K562 (cell line): ENCODE measurements around the gene SH3BP5L. TPM values are rescaled to one million over a fixed set of nuclear protein-coding genes. Genes with fewer than 3 reads are reported as not detected.
A peak's percentile ranks its signal among the peaks of the same experiment; 100 is the strongest.

ENCODE experiments used
- ARID1B ChIP-seq: fragments of 450-650 bp; IDR thresholded peaks from 2 replicates; pipeline ENCODE4 v1.6.1; 2016; ENCODE audit warnings: antibody characterized with exemption, mild to moderate bottlenecking, inconsistent platforms
- ATF2 ChIP-seq: sonication (generic); formaldehyde crosslinking; IDR thresholded peaks from 2 replicates; pipeline ENCODE4 v1.8.1; 2022; ENCODE audit warnings: missing genetic modification reagents
- FOXA3 ChIP-seq, 2 experiments: fragments of 450-650 bp in 1 of 2; sonication (generic) in 1 of 2; formaldehyde crosslinking; IDR thresholded peaks in 1 of 2; conservative IDR thresholded peaks in 1 of 2; 2 replicates each; pipeline versions ENCODE4 v1.4.0 to v1.8.0; 2020 to 2022; ENCODE audit warnings: mild to moderate bottlenecking in 2 of 2, missing genetic modification reagents in 1 of 2
- GTF2E2 ChIP-seq: fragments of 200-800 bp; sonication (Bioruptor generic); IDR thresholded peaks from 2 replicates; pipeline ENCODE4 v1.6.1; 2016; ENCODE audit warnings: missing genetic modification characterization, missing compliant biosample characterization
- NFE2L1 ChIP-seq: fragments of 450-650 bp; IDR thresholded peaks from 2 replicates; pipeline ENCODE4 v1.6.1; 2016; ENCODE audit warnings: missing genetic modification characterization, low read depth, mild to moderate bottlenecking, missing compliant biosample characterization, moderate library complexity, borderline replicate concordance
- RBBP5 ChIP-seq: fragments of 200-600 bp; sonication (generic); IDR thresholded peaks from 2 replicates; pipeline ENCODE4 v1.6.1; 2012; ENCODE audit warnings: borderline replicate concordance, mild to moderate bottlenecking, low read length, control low read depth, inconsistent platforms; ENCODE audit not compliant: insufficient read depth, poor library complexity, severe bottlenecking
- RBM15 ChIP-seq: fragments of 200-400 bp; formaldehyde crosslinking; IDR thresholded peaks from 2 replicates; pipeline ENCODE4 v1.6.1; 2018; ENCODE audit warnings: mild to moderate bottlenecking, low read length, moderate library complexity; ENCODE audit not compliant: insufficient read depth
- TEAD4 ChIP-seq, 2 experiments: sonication (generic) in 1 of 2; formaldehyde crosslinking in 1 of 2; IDR thresholded peaks; 2 replicates each; pipeline versions ENCODE4 v1.6.1 to v1.8.0; 2012 to 2022; ENCODE audit warnings: borderline replicate concordance in 1 of 2, inconsistent platforms in 1 of 2, low read length in 1 of 2, mild to moderate bottlenecking in 1 of 2, missing genetic modification reagents in 1 of 2
- TRIM24 ChIP-seq, 2 experiments: fragments of 450-650 bp; IDR thresholded peaks; 2 replicates each; pipeline ENCODE4 v1.6.1; 2016
- ZNF197 ChIP-seq: fragments of 200-800 bp; sonication (Bioruptor generic); IDR thresholded peaks from 2 replicates; pipeline ENCODE4 v1.6.1; 2016; ENCODE audit warnings: low read depth, missing genetic modification characterization, missing compliant biosample characterization
- ZNF217 ChIP-seq: sonication (generic); formaldehyde crosslinking; IDR thresholded peaks from 2 replicates; pipeline ENCODE4 v1.8.0; 2022; ENCODE audit warnings: mild to moderate bottlenecking, missing genetic modification reagents
- ZNF76 ChIP-seq: fragments of 250-450 bp; sonication (Bioruptor Pico); IDR thresholded peaks from 2 replicates; pipeline ENCODE4 v1.4.0; 2020; ENCODE audit warnings: mild to moderate bottlenecking, moderate library complexity, borderline replicate concordance
- polyA plus RNA-seq, 8 experiments: library from polyadenylated mRNA; depleted of rRNA in 4 of 8; stranded (reverse) in 5 of 8; unstranded in 3 of 8; fragments of >200 nt; fragmentation: Nextera tagmentation in 2 of 8; fragmentation: Illumina TruSeq in 1 of 8; extraction: Ambion mirVana in 2 of 8; extraction: Trizol in 1 of 8; gene quantifications; 2 replicates each; pipeline versions ENCODE4 v1.2.1 to v1.2.3, GENCODE V29; 2011 to 2014; ENCODE audit warnings: inconsistent platforms in 1 of 8, missing spikeins in 1 of 8
- total RNA-seq, 7 experiments: library from RNA; depleted of rRNA in 6 of 7; stranded (reverse); fragments of >200 nt in 6 of 7; fragmentation: Illumina TruSeq in 2 of 7; extraction: Trizol in 2 of 7; gene quantifications; 2 replicates each; pipeline versions ENCODE4 v1.2.1 to v1.2.3, GENCODE V29; 2011 to 2021; ENCODE audit warnings: low replicate concordance in 1 of 7
- TF ChIP-seq, protein P1 (sequence below): fragments of 450-650 bp; formaldehyde crosslinking; IDR thresholded peaks from 2 replicates; pipeline ENCODE4 v1.4.0; 2020; ENCODE audit warnings: mild to moderate bottlenecking, moderate library complexity
- TF ChIP-seq, protein P2 (sequence below), 2 experiments: fragments of 450-650 bp; formaldehyde crosslinking in 1 of 2; IDR thresholded peaks; 2 replicates each; pipeline versions ENCODE4 v1.4.0 to v1.6.1; 2014 to 2020; ENCODE audit warnings: mild to moderate bottlenecking in 2 of 2, borderline replicate concordance in 1 of 2, low read depth in 1 of 2

The SH3BP5L gene
- total and polyA plus RNA-seq, 9 of the 15 experiments (the other 6 are each of a cell fraction or from before 2014, with no cell fraction given), result 1.9 to 26.5 (median 15.8) TPM

DNA sequence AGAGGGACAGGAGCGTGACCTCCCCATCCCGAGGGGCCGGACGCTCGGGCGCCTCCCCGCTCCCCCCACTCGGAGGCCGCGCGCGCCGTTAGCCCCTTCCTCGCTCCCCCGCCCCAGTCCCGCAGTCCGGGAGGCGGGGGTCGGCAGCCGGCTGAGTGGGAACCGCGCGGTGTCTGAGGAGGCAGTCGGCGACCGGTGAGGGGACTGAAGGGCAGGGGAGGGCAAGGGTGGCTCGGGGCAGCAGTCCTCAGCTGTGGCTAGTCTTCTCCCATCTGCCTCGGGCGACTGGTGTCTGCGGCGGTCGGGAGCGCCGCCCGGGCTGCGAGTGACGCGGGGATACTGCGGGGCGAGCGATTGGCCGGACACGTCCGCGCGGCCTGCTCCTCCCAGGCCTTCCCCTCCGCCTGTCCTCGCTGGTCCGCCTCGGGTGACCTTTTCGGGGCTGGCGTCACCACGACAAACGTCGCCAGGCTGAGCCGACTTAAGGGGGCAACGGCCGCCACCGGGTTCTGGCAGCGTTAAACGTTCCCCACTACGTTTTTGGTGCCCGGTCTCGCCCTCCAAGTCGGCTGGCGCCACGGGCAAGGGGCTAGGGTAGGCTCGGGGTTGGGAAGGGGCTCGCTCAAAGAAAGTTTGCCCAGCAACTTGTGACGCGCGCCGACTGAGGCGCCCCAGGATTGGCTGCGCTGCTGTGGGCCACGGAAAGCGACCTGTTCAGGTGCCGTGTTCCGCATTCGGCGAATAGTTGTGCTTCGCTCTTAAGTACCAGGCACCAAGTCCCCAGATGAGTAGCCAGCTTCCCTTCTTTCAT is 12.8 kb upstream of the SH3BP5L start (continued):
- TF ChIP-seq RBM15, result no peak
- no peak for TF ChIP-seq ATF2 (CRISPR knock-in tag)
- TF ChIP-seq ZNF76, result 0 out of 2 replicates have a peak, but pooled peaks have one; percentile 30
- TF ChIP-seq GTF2E2 (tag), result peak; percentile 94
- TF ChIP-seq, protein P1, sequence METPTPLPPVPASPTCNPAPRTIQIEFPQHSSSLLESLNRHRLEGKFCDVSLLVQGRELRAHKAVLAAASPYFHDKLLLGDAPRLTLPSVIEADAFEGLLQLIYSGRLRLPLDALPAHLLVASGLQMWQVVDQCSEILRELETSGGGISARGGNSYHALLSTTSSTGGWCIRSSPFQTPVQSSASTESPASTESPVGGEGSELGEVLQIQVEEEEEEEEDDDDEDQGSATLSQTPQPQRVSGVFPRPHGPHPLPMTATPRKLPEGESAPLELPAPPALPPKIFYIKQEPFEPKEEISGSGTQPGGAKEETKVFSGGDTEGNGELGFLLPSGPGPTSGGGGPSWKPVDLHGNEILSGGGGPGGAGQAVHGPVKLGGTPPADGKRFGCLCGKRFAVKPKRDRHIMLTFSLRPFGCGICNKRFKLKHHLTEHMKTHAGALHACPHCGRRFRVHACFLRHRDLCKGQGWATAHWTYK (CRISPR knock-in tag), result peak; percentile 67
- TF ChIP-seq ZNF217 (CRISPR knock-in tag), result peak; percentile 82; the same call in 1 of the 2 replicates
- no peak for TF ChIP-seq NFE2L1 (tag)
- TF ChIP-seq, protein P2, sequence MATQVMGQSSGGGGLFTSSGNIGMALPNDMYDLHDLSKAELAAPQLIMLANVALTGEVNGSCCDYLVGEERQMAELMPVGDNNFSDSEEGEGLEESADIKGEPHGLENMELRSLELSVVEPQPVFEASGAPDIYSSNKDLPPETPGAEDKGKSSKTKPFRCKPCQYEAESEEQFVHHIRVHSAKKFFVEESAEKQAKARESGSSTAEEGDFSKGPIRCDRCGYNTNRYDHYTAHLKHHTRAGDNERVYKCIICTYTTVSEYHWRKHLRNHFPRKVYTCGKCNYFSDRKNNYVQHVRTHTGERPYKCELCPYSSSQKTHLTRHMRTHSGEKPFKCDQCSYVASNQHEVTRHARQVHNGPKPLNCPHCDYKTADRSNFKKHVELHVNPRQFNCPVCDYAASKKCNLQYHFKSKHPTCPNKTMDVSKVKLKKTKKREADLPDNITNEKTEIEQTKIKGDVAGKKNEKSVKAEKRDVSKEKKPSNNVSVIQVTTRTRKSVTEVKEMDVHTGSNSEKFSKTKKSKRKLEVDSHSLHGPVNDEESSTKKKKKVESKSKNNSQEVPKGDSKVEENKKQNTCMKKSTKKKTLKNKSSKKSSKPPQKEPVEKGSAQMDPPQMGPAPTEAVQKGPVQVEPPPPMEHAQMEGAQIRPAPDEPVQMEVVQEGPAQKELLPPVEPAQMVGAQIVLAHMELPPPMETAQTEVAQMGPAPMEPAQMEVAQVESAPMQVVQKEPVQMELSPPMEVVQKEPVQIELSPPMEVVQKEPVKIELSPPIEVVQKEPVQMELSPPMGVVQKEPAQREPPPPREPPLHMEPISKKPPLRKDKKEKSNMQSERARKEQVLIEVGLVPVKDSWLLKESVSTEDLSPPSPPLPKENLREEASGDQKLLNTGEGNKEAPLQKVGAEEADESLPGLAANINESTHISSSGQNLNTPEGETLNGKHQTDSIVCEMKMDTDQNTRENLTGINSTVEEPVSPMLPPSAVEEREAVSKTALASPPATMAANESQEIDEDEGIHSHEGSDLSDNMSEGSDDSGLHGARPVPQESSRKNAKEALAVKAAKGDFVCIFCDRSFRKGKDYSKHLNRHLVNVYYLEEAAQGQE (IDR thresholded peaks at IDR 0.05; ENCODE audit: borderline replicate concordance), result no peak
- TF ChIP-seq, protein P2 (CRISPR knock-in tag; IDR thresholded peaks at IDR 0.05; ENCODE audit: low read depth), result 0 out of 2 replicates have a peak, but pooled peaks have one; percentile 44
- TF ChIP-seq RBBP5, result peak; percentile 39
- peak in 1 of 2 experiments; percentile 76; a peak in 2 of 4 replicates for TF ChIP-seq FOXA3 (CRISPR knock-in tag; conservative IDR thresholded peaks at IDR 0.05 in 1 of 2, IDR thresholded peaks at IDR 0.05 in 1 of 2)
- no peak for TF ChIP-seq TEAD4 (IDR thresholded peaks at IDR 0.05; ENCODE audit: low read length)
- 0 out of 2 replicates have a peak, but pooled peaks have one; percentile 58 for TF ChIP-seq TEAD4 (CRISPR knock-in tag; IDR thresholded peaks at IDR 0.05; ENCODE audit: borderline replicate concordance)
- peak; percentile 17; the same call in 1 of the 2 replicates for TF ChIP-seq ARID1B
- TF ChIP-seq TRIM24 (IDR thresholded peaks at IDR 0.05), result 0 out of 4 replicates have a peak, but pooled peaks of 1 of the 2 experiments have one; percentile 11
- TF ChIP-seq ZNF197 (CRISPR knock-in tag), result no peak
